ENCODE data around the gene NAA35. TPM values are rescaled to one million over a fixed set of nuclear protein-coding genes. Genes with fewer than 3 reads are reported as not detected.
"Not testable (repeated sequence)": the region's sequence is repeated elsewhere in the genome, so short reads cannot be mapped to it uniquely, and the experiment has no call there.

Gene NAA35
- polyA plus RNA-seq, 1 donor, result 20.1 TPM

DNA sequence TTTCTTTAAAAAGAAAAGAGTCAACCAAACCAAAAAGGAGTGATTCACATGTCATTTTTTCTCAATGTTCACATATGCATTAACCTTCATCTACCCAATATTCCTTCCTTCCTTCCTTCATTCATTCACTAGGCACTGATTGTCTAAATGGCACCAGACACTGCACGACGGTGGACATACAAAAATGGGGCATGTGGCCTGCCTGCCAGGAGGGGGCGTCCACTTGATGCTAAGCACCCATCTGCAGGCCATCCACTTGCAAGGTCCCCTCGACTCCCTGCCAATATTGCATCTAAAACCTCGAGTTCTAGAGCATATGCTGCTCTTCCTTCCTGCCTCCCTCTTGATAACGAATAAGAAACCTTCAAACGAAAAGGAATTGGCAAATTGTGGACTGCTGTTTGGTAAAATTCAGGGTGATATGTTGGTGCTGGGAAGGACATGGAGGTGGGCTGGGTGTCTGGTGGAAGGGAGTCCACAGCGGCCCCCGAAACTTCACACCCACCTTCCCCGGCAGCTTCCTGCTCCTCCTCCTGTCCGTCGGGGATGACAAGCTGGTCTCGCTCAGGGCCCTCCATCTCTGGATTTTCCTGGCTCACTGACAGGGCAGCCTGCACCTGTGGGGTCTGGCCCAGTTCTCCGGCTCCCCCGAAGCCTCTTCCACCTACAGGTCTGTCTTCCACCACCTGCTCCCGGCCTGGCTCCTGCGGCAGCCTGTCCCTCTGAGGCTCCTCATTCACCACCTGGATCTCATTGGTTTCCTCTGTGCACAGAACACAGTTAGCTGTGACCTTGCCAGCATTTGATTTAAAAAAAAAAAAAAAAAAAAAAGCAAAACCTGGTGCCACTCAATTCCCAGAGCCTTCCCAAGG, 94.2 kb downstream of the NAA35 start:
- DNase-seq (ENCODE audit: low read depth), result no peak

DNA sequence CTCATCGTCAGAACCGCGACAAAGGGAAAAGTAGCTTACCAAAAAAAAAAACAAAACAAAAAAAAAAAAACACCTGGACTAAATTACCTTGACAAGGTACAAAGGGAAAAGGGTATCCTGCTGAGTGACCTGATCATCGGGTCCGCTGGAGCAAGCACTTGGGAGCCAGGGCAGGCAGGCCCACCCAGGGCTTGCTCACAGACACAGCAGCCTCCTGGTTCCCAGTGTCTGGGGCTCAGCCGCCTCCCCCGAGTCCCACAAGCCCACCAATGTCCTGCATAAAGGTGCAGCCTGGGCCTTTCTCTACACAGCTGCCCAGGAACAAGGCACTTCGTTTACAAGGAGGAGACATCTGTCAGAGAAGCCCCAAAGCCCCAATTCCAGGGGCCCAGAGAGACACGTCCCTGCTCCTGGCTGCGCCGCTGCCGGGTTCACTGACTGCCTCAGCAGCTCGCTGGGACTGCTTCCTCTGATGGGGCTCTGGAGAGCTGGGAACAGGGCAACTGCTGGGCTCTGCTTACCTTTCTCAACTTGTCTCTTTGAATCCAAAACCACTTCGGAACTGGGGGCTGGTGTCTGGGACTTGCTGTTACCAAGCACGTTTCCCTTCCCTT, 95.0 kb downstream of the NAA35 start:
- DNase-seq (ENCODE audit: low read depth), result no peak

DNA sequence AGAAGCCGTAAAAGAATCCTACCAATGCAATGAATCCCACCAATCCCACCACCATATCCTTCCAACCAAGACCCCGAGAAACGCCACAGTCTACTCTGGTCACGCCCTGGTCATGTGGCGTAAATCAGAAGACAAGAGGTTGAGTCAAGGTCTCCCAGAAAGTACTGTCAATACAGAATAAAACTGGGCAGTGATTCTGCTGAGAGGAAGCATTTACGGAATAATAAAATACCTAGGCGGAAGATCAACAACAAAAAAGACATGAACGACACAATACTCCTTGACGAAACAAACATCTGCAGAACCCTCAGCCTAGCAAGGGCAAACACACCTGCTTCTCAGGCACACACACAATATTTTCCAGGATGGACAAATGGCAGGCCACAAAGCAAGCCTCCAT, 95.6 kb downstream of the NAA35 start:
- DNase-seq (ENCODE audit: low read depth), result no peak

DNA sequence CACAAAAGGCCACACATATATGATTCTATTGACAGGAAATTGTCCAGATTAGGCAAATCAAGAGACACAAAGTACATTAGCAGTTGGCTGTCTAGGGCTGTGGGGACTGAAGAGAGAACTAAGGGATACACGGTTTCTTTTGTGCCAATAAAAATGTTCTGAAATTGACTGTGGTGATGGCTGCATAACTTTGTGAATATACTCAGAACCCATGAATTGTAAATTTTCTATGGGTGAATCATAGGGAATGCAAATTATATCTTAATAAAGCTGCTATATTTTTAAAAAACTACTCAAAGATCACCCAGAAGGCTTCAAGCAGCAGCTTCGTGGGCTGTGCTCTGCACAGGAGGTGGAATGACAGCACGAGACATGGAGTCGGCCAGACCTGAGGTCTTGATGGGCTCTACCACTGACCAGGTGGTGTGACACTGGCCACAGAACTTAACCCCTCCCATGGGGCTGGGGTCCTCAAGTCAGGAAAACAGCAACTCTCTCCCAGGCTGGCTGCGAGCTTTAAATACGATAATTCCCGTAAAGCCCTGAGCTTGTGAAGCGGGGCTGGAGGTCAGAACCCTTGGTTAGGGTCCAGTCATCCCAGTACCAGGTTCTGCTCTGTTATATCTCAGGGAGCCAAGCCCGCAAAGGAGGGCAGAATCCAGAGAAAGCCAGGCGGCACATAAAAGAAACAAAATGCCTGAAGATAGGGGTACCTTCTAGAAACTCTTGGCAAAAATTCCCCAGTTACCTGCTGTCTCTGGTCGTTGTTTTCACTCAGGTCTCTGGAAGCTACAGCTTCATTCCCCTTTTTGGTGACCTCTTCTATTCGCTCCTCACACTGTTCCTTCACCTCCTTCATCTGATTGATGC, 99.3 kb downstream of the NAA35 start:
- no peak for DNase-seq (ENCODE audit: low read depth)

DNA sequence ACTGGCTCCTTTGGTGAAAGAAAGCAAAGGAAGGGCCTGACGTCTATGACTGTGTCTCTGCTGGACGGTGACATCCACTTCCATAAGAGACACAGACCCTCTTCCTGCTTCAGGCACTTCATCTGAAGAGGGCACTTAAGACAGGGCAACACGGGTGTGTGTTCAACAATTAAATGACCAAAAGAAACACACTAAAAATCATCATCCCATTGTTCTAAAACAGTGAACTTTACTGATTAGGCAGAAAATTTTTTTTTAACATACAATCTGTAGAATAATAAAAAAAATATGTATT, 99.9 kb downstream of the NAA35 start:
- DNase-seq (ENCODE audit: low read depth), result no peak

DNA sequence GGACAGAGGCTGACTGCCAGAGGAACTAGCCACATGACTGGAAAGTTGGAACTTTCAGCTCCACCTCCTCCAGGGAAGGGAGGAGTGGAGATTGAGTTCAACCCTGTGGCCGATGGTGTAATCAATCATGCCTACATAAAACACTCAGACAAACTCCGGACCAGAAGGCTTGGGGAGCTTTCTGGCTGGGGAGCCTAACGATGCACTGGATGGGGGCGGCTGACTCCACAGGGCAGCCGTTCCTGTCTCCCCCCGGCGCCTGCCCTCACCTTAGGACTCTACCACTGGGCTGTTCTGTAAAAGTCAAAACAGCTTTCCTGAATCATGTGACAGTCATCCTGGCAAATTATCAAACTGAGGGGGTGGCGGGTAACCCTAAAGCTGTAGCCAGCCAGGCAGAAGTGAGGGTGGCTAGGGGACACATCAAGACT, 100.4 kb downstream of the NAA35 start:
- DNase-seq (ENCODE audit: low read depth), result peak; percentile 4

DNA sequence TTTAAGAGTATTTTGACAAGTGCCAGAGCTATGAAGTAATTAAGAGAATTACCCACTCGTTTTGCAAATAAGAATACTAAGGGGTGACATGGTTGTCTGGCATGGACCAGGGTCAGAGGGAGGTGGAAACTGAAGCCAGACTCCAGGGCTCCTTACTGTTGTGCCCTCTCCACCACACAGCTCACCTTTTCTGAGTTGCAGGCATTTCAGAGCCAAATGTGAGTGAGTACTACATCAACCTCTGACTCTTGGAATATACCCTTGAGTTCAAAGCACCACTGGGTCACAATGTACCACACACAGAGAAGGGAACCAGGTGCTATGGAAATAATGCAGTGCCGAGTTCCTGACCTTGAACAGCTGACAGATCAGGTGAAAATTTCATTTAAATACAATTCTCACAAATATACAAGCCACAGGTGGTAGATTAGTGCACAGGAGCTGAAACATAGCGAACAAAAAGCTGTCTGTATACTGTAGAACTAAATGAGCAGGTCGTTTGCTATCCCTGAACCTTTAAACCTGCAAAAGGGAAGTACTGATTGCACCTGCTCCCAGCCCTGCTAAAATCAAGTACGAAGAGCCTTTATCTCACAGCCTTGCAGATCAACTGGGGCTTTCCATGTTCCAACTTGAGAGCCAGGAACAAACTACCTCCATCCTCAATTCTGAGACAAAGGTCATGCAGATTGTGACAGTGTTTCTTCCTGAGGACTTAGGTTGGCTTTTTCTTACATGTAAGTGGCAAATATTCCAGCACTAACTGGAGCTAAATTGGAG, 101.4 kb downstream of the NAA35 start:
- DNase-seq (ENCODE audit: low read depth), result no peak

DNA sequence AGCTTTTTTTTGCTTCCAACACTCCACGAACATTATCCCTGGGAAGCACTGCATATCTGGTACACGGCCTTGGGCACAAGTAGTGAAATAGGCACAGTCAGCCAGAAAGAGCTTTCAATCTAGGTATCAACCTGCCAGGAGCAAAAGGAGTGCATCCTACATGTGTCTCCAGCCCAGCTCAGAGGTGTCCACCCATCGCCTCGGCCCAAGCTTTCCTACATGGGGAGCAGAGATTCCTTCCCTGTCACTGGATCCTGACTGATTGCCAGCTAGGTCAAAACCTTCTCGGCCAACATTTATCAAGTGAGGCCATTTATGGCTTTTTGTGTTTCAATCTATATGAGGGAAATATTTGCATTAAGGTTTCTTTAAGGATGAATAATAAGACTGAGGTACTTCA, 102.6 kb downstream of the NAA35 start:
- DNase-seq (ENCODE audit: low read depth), result no peak

DNA sequence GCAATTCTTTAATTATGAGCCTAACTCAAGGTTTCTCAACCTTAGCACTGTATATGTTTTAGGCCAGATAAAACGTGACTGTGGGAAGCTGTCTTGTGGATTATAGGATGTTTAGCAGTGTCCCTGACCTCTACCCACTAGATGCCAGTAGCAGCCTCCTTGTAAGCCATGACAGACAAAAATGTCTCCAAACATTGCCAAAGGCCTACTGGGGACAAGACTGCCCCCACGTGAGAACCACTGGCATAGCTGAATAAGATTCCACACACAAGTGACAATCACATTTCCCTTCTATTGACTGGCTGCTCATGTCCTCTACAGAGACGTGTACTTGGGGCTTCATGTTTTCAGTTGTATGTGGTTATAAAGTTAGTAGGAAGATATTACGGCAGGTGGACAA, 103.1 kb downstream of the NAA35 start:
- no peak for DNase-seq (ENCODE audit: low read depth)

DNA sequence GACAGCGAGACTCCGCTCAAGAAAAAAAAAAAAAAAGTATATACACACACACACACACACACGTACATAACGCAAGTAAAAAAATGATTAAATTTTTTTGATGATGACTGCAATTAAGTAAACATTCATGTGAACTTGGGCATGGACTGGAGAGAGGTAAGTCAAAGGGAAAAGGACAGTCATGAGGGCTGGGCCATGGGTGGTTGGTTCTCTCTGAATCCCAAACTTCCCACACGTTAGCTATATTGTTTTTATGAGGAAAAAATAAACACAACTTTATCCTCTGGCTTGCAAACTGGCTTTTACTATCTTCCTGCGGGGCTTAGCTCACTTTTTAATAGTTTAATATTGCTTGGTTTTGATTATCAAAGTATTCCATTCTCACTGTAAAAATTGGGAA, 104.7 kb downstream of the NAA35 start:
- no peak for DNase-seq (ENCODE audit: low read depth)

DNA sequence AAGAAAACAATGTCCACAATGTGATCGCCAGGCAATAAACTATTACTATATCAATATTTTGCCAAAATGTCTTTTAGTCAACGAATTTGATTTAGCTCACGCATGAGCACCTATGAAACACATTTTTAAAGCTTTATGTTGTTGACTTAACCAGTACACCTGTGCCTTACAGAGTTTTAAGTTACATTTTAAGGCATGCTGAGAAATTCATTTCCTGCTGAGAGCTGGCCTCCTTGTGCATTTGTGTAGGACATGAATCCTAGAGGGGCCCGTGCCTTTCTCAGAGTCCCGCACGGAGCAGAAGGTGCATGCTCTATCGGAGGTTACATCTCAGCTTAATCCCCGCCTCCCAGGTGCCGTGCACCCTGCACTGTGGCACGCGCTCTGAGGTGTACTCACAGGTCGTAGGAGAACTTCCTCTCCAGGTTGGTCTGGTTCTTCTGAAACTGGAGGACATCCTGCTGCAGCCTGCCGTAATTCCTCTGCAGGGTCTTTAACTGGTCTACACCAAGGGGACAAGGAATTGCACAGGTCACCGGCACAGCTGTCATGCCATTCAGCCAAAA, 105.2 kb downstream of the NAA35 start:
- no peak for DNase-seq (ENCODE audit: low read depth)

DNA sequence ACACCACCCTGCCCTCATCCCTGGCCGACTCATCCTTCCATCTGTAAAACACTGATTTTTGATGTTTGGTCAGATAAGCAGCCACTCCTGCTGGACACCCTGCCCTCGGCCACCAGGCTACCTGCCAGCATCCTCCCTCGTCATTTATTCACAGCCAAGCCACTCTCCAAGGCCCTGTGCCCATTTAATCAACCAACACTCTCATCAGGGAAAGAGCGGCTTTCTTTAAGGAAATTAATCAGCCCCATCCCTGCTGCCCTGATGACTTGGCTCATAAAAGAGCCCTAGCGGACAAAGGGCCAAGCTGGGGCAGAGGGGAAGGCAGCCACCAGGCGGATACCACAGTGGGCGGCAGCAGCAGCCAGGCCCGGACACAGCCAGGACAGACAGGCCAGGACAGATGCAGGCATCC, 106.0 kb downstream of the NAA35 start:
- no peak for DNase-seq (ENCODE audit: low read depth)

DNA sequence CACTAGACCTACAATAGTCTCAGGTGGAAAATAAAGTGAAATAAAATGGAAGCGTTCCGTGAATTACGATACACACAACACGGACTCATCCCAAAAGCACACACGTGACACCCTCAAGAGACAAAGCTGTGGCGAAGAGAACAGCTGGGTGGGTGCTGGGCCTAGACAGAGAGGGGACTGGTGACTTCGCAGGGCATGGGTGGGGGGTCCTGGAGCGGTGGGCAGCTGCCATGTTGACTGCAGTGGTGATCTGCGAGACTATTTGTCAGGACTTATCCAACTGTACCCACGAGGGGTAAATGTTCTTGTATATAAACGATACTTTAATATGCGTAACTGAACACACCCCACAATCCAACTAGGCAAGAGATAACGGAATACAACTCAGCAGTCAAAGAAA, 106.4 kb downstream of the NAA35 start:
- no peak for DNase-seq (ENCODE audit: low read depth)

DNA sequence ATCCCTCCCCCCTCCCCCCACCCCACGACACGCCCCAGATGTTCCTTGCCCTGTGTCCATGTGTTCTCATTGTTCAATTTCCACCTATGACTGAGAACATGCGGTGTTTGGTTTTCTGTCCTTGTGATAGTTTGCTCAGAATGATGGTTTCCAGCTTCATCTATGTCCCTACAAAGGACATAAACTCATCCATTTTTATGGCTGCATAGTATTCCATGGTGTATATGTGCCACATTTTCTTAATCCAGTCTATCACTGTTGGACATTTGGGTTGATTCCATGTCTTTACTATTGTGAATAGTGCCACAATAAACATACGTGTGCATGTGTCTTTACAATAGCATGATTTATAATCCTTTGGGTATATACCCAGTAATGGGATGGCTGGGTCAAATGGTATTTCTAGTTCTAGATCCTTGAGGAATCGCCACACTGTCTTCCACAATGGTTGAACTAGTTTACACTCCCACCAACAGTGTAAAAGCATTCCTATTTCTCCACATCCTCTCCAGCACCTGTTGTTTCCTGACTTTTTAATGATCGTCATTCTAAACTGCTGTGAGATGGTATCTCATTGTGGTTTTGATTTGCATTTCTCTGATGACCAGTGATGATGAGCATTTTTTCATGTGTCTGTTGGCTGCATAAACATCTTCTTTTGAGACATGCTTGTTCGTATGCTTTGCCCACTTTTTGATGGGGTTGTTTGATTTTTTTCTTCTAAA, 107.2 kb downstream of the NAA35 start:
- not testable (repeated sequence) for DNase-seq (ENCODE audit: low read depth)

DNA sequence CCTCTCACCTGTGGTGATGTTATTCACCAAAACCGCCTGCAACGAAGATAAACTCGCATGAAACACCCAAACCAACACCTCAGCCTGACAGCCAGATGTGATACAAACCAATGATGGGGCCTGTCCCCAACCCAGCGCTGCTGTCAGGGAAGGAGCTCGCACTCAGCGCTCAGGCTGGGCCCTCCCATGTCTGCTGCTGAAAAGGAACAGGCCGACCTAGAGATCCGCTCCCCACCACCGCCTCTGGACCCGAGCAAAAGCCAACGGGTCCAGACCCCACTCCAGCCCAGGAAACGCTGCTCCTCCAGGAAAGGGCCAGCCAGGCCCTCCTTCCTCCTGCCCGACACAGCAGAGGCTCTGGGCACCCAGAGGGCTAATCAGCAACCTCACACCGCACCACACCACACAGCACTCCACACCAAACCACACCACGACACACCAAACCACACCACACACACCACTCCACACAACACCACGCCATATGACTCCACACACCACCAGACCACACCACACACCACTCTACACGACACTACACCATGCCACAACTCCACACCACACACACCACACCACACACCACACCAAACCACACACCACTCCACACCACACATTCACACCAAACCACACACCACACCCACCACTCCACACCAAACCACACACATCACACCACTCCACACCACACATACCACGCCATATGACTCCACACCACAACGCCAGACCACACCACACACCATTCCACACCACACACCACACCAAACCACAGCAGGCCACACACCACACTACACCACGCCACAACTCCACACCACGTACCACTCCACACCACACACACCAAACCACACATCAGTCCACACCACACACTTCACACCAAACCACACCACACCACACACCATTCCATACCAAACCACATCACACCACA, 111.9 kb downstream of the NAA35 start:
- no peak for DNase-seq (ENCODE audit: low read depth)

DNA sequence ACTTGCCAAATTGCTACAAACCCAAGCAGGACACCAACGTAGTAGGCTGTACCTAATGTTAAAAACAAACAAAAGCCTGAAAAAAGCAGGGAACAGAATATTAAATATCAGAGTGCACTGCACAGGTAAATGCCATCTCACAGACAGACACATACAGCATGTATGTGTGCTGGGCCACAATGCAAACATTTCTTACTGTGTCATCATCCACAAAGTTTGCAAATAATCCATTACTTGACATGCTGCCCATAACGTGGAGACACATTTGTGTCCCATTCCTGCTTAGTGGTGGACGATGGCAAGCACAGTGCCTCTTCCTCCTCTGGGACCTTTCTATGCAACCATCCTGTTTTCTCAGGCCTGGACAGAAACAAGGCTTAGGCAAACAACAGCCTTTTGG, 113.7 kb downstream of the NAA35 start:
- DNase-seq (ENCODE audit: low read depth), result no peak

DNA sequence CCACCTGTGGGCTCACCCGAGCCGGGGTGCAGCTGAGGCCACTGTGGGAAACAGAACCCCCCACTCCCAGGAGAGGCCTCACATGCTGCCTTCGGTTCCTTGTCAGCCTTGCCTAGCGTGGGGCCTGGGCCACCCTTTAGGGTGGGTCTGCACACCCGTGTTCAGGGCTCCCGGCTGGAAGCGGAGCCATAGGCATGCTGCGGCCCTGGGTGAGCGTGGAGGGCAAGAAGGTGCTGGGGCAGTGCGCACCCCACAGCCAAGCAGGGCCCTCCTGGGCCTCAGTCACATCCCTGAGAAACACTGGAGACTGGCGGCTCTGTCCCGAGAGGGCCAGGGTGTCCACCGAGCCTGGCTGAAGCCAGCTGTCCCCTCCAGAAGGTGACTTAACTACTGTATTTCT, 116.5 kb downstream of the NAA35 start:
- DNase-seq (ENCODE audit: low read depth), result no peak

DNA sequence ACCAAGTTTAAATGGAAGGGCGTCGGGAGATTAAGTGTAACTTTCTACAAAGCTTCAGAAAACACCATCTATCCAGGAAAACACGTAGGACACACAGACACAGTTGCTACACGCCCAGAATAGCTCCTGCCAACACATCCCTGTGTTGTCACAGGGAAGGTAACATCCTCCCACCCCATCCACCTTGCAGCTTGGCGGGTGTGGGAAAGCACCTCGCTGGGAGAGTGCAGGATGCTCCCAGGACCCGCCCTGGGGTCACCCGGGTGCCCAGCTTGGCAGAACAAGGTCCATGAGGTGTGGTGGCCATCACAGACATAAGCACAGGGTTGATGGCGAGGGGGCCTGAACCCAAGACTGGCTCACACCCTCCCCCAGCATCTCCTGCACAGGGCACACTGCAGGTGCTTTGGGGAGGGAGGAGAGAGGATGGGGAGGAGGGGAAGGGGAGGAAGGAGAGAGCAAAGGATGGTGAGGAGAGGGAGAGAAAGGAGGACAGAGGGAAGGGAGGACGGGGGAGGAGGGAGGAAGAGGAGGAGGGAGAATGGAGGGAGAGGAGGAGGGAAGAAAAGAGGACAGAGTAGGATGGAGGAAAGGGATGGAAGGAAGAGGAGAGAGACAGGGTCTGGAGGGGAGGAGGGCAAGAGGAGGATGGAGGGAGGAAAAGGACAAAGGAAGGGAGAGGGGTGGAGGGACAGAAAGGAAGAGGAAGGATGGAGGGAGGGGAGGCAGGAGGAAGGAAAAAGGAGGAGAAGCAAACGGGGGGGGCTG, 121.2 kb downstream of the NAA35 start:
- no peak for DNase-seq (ENCODE audit: low read depth)
